Suprapubic skin (tissue), 3 donors: Measurements from ENCODE around the gene FGFBP2.

ENCODE experiments used
- CTCF ChIP-seq, 2 donors: fragments of 200-600 bp in 1 of 2; fragments of 450-650 bp in 1 of 2; sonication (generic) in 1 of 2; IDR thresholded peaks; one replicate each; pipeline ENCODE4 v1.5.1; 2016 to 2019; ENCODE audit warnings: antibody characterized with exemption in 2 of 2, mild to moderate bottlenecking in 1 of 2, moderate library complexity in 1 of 2
- POLR2A ChIP-seq, 2 donors: fragments of 450-650 bp; IDR thresholded peaks; one replicate each; pipeline ENCODE4 v1.6.1; 2017; ENCODE audit warnings: antibody characterized with exemption in 2 of 2, mild to moderate bottlenecking in 2 of 2, moderate library complexity in 2 of 2

- TF ChIP-seq POLR2A (IDR thresholded peaks at IDR 0.05), result no peak
- no peak for TF ChIP-seq CTCF (IDR thresholded peaks at IDR 0.05)
Observed at GRCh38 chr4:16007471-16008095, 44.6 kb upstream of the FGFBP2 start.
